BLaER1 treated with 17β-estradiol and CSF1 and Interleukin-3, amounts not matched to agents 10 nM and 100 nM (cell line): ENCODE measurements around the gene BACH1.

ENCODE experiments used
- H3K27ac ChIP-seq, 11 experiments: shearing (Covaris generic); formaldehyde crosslinking; 2 replicates each; pipeline ENCODE4 v1.8.1; 2022
- H3K27me3 ChIP-seq, 11 experiments: shearing (Covaris generic); formaldehyde crosslinking; 2 replicates each; pipeline ENCODE4 v1.8.1; 2022
- H3K36me3 ChIP-seq, 11 experiments: shearing (Covaris generic); formaldehyde crosslinking; 2 replicates each; pipeline ENCODE4 v1.8.1; 2022
- H3K4me1 ChIP-seq, 10 experiments: shearing (Covaris generic); formaldehyde crosslinking; 2 replicates each; pipeline ENCODE4 v1.8.1; 2022
- H3K4me2 ChIP-seq, 11 experiments: shearing (Covaris generic); formaldehyde crosslinking; 2 replicates each; pipeline ENCODE4 v1.8.1; 2022
- H3K4me3 ChIP-seq, 10 experiments: shearing (Covaris generic); formaldehyde crosslinking; 2 replicates each; pipeline ENCODE4 v1.8.1; 2022
- H3K9ac ChIP-seq, 11 experiments: shearing (Covaris generic); formaldehyde crosslinking; 2 replicates each; pipeline ENCODE4 v1.8.1; 2022
- H3K9me3 ChIP-seq, 11 experiments: shearing (Covaris generic); formaldehyde crosslinking; replicated peaks in 1 of 11; 2 replicates each; pipeline ENCODE4 v1.8.1; 2022
- H4K20me1 ChIP-seq, 11 experiments: shearing (Covaris generic); formaldehyde crosslinking; 2 replicates each; pipeline ENCODE4 v1.8.1; 2022
- Cebpa-rat ChIP-seq, 11 experiments: shearing (Covaris generic); IDR thresholded peaks; 2 replicates each; pipeline ENCODE4 v1.8.1; 2022

The BACH1 gene

DNA sequence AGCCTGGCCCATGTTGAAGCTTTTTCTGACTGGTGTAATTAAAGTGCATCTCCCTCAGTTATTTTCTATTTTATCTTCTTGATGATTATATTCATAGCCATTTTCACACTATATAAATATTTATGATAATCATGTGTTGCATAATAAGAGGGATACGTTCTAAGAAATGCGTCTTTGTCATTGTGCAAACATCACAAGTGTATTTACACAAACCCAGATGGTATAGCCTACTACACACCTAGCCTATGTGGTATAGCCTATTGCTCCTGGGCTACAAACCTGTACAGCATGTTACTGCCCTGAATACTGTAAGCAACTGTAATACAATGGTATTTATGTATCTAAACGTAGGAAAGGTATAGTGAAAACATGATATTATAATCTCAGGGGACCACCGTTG is 88.1 kb downstream of the BACH1 start:
- H3K4me1 ChIP-seq, result no peaks in the 10 kb centered on the region
- peaks cover 0 to 87% (median 0%) of the 10 kb centered on the region in 11 experiments; a peak in 7 of 22 replicates for H3K36me3 ChIP-seq
- no peaks in the 10 kb centered on the region for H3K27me3 ChIP-seq
- H4K20me1 ChIP-seq, result no peaks in the 10 kb centered on the region
- no peak overlapping the region for H3K27ac ChIP-seq
- peaks cover 0 to 6% (median 0%) of the 10 kb centered on the region in 11 experiments; a peak in 4 of 22 replicates for H3K9me3 ChIP-seq
- no peak overlapping the region for H3K9ac ChIP-seq
- no peak overlapping the region for H3K4me3 ChIP-seq
- no peak for TF ChIP-seq Cebpa-rat (IDR thresholded peaks at IDR 0.05)
- H3K4me2 ChIP-seq, result no peak overlapping the region

DNA sequence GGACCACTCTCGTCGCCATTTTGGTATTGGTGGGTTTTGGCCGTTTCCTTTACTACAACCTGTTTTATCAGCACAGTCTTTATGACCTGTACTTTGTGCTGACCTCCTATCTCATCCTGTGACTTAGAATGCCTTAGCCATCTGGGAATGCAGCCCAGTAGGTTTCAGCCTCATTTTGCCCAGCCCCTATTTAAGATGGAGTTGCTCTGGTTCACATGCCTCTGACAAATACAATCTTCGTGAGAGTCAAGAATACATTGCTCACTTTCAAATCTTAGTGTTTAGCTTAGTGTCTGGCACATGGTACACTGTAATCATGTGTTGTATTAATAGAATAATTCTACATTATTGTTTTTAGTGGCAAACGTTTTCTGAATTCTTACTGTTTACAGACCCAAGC is 88.9 kb downstream of the BACH1 start:
- Histone ChIP-seq H3K4me1 (no peaks in the 10 kb centered on the region), H3K9me3 (peaks cover 0 to 13% (median 2%) of the 10 kb centered on the region in 11 experiments; a peak in 11 of 22 replicates), H3K4me2 (no peak overlapping the region), H3K4me3 (no peak overlapping the region), H4K20me1 (no peaks in the 10 kb centered on the region), H3K27ac (no peak overlapping the region), H3K36me3 (peaks cover 0 to 84% (median 0%) of the 10 kb centered on the region in 11 experiments; a peak in 7 of 22 replicates), H3K9ac (no peak overlapping the region), H3K27me3 (no peaks in the 10 kb centered on the region)
- TF ChIP-seq Cebpa-rat (IDR thresholded peaks at IDR 0.05), result no peak

DNA sequence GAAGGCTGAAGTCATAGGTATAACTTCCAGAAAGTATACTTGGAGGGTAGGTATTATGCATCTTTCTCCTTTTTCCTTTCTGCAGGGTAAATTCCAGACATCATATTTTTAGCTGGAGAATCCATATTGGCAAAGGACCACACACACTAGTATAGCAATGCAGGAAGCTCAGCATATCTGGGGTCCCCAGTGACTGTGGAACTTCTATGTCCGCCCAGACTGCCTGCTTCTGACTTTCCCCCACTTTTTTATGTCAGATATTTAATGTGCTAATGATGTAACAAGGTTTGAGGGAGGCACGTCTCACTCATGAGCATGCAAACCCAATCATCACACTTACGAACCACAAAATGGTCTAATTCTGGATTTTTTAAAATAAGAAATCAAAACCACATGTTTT is 90.4 kb downstream of the BACH1 start:
- peaks cover 0 to 88% (median 1%) of the 10 kb centered on the region in 11 experiments; a peak in 7 of 22 replicates for H3K36me3 ChIP-seq
- no peak overlapping the region for H3K27ac ChIP-seq
- H3K9me3 ChIP-seq, result peaks cover 4 to 26% (median 12%) of the 10 kb centered on the region in 11 experiments; a peak in 15 of 22 replicates
- no peaks in the 10 kb centered on the region for H4K20me1 ChIP-seq
- no peak overlapping the region for H3K9ac ChIP-seq
- no peaks in the 10 kb centered on the region for H3K4me1 ChIP-seq
- no peak for TF ChIP-seq Cebpa-rat (IDR thresholded peaks at IDR 0.05)
- H3K27me3 ChIP-seq, result no peaks in the 10 kb centered on the region
- H3K4me2 ChIP-seq, result no peak overlapping the region
- H3K4me3 ChIP-seq, result no peak overlapping the region

DNA sequence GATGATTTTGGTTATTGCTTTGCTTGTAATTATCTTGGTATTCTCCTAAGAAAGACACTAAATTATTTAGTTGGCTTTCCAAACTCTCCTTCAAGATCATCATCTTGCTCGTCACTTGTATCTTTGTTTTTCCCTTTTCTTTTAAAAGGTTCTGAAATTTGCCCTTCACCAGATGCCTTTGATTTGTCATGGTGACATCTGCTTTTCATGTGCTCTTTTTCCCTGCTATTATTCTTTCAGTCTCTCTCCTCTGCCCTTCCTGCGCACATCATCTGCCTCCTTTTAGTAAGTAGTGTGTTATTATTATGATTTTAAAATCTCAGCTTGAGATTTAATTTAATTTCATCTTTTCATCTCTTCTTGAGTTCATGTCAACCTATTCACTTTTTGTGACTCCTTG is 92.1 kb downstream of the BACH1 start:
- Histone ChIP-seq H3K27me3 (no peaks in the 10 kb centered on the region), H3K4me3 (no peak overlapping the region), H3K36me3 (peaks cover 0 to 79% (median 4%) of the 10 kb centered on the region in 11 experiments; a peak in 7 of 22 replicates), H4K20me1 (no peaks in the 10 kb centered on the region), H3K27ac (no peak overlapping the region), H3K4me2 (no peak overlapping the region), H3K4me1 (peaks cover 0 to 9% (median 0%) of the 10 kb centered on the region in 10 experiments; a peak in 2 of 20 replicates), H3K9ac (no peak overlapping the region), H3K9me3 (peaks cover 4 to 34% (median 12%) of the 10 kb centered on the region in 11 experiments; a peak in 15 of 22 replicates)
- TF ChIP-seq Cebpa-rat (IDR thresholded peaks at IDR 0.05), result no peak

DNA sequence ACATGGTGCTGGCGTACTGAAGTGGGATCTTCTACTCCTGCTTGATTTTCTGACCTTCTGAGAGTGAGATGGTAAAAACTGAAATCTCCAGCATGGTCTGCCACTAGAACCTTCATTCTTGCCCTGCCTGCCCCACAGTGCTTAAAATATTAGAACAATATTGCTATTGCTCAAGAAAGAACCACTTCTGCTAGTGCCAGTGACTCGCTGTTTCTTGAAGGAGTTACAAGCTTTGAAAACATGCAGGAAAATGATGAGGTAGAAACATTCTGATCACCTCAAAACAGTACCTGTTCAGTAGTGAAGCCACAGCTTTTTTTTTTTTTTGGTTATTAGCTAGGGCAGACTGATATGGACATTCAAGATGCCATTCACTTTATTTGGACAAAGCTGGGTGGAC is 95.3 kb downstream of the BACH1 start:
- H3K27ac ChIP-seq, result no peak overlapping the region
- TF ChIP-seq Cebpa-rat (IDR thresholded peaks at IDR 0.05), result no peak
- peaks cover 0 to 10% (median 0%) of the 10 kb centered on the region in 10 experiments; a peak in 2 of 20 replicates for H3K4me1 ChIP-seq
- no peak overlapping the region for H3K9ac ChIP-seq
- H3K36me3 ChIP-seq, result peaks cover 13 to 84% (median 24%) of the 10 kb centered on the region in 11 experiments; a peak in 19 of 22 replicates
- H3K4me2 ChIP-seq, result no peak overlapping the region
- H4K20me1 ChIP-seq, result no peaks in the 10 kb centered on the region
- H3K27me3 ChIP-seq, result no peaks in the 10 kb centered on the region
- H3K9me3 ChIP-seq, result peaks cover 29 to 67% (median 39%) of the 10 kb centered on the region in 11 experiments
- no peak overlapping the region for H3K4me3 ChIP-seq
